ENCODE data around the gene UQCC5.
"Not testable (repeated sequence)": the region's sequence is repeated elsewhere in the genome, so short reads cannot be mapped to it uniquely, and the experiment has no call there.

Gene UQCC5

DNA sequence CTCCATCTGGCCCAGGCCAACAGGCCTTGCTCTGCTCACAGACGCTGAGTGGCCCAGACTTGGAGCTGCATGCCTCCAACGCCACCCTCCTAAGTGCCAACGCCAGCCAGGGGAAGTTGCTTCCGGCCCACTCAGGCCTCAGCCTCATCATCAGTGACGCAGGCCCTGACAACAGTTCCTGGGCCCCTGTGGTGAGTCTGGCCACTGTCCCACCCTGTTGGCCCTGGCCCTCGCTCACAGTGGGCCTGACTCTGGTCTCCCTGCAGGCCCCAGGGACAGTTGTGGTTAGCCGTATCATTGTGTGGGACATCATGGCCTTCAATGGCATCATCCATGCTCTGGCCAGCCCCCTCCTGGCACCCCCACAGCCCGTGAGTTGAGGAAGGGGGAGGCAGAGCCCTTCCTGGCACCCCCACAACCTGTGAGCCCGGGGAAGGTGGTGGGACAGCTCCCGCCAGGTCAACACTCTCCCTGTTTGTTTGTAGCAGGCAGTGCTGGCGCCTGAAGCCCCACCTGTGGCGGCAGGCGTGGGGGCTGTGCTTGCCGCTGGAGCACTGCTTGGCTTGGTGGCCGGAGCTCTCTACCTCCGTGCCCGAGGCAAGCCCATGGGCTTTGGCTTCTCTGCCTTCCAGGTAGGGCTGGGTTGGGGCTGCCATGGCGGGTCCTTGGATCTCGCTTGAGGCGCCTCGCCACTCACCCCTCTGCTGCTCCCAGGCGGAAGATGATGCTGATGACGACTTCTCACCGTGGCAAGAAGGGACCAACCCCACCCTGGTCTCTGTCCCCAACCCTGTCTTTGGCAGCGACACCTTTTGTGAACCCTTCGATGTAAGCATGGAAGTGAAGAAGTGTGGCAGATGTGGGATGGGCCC lies 12.8 kb upstream of the UQCC5 start:
- DNase-seq, result no peak

DNA sequence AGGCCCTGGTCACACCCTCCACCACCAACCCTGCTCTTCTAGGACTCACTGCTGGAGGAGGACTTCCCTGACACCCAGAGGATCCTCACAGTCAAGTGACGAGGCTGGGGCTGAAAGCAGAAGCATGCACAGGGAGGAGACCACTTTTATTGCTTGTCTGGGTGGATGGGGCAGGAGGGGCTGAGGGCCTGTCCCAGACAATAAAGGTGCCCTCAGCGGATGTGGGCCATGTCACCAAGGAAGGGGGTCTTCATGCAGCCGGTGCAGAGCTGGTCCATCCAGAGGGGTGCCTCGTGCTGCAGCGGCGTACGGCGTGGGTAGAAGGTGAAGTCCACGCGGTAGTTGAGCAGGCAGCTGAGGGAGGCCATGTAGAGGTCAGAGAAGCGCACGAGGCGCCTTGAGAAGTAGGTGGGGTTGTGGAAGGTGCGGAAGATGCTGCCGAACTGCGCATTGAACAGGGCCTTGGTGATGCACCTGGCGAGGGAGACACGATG lies 12.1 kb upstream of the UQCC5 start:
- DNase-seq, result no peak

DNA sequence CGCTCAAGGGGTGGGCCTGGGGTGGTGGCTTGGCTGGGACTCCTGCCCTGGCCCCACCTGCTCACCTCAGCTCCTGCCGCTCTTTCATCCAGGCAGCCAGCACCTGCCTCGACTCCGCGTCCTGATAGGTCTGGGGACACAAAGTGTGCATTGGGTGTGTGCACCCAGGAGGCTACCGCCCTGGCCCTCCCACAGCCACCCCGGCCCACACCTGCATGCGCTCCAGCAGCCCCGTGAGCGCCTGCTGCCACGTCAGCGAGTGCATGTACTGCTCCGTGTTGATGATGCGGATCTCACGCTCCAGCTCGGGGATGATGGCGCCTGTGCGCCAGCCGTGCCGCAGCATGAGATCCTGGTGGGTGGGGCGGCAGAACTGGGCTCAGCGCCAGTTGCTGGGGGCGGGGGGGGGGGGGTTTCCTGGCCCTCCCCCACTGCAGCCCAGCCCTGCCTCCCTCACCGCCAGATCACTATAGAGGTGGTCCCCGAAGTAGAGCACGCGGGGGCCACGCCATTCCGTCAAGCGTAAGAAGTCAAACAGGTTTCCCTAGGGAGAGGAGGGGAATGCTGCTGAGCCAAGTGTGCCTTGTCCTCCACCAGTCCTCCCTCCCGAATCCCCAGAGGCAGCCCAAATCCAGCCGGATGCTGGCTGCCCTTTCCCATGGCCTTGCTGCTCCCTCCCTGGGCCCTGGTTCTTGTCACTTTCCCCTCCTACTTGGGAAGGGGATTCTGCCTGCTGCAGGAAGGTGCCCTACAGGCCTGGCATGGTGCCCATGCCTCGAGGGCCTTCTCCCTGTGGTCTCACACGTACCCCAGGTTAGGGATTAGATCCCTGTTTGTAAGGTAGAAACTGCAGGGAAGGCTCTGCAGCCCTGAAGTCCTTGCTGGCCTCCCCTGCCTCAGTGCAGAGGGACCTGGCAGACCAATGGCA lies 11.4 kb upstream of the UQCC5 start:
- DNase-seq, result no peak

DNA sequence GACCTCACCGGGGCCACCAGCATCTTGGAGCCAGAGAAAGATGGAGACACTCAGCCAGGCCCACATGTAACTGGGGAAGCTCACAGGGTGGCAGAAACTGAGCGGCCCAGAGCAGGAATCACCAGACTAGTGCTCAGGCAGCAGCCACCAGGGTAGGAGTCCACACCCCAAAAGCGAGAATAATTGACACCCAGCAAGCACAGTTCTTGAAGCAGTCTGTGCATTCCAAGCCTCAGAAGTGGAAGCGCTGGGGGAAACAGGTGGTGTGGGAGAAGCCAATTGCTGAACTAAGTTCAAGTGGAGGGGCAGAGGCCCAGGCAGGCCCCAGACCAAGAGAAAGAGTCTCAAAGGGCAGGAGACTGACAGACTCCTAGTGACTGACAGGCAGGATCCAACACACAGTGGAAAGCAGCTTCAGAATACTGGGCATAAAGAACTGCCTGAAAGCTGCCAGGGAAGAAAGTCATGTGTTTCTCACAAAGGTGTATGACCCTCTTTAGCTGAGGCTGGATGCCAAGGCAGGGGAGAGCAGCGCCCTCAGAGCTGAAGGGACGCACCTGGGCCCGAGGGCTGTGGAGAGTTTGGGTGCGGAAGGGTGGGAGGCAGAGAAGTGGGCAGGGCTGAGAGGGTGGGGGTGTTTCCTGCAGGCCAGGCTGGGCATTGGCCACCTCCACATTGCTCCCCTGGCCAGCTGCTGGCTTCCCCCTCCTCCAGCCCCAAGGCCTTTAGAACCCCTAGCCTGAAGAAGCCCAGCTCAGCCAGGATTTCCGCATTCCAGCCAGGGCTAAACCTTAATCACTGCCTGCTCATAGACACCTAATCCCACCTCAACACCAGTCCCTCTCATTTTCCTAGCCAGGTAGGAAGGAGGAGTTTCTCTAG lies 10.5 kb upstream of the UQCC5 start:
- DNase-seq, result no peak

DNA sequence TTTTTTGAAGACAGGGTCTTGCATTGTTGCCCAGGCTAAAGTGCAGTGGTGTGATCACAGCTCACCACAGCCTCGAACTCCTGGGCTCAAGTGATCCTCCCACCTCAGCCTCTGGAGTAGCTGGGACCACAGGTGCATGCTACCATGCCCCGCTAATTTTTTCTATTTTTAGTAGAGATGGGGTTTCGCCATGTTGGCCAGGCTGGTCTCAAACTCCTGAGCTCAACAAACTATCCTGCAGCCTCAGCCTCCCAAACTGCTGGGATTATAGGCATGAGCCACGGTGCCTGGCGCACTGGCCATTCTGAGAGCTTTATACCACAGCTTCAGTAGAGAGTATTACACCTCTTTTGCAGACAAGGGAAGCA lies 9.8 kb upstream of the UQCC5 start:
- DNase-seq, result not testable (repeated sequence)

DNA sequence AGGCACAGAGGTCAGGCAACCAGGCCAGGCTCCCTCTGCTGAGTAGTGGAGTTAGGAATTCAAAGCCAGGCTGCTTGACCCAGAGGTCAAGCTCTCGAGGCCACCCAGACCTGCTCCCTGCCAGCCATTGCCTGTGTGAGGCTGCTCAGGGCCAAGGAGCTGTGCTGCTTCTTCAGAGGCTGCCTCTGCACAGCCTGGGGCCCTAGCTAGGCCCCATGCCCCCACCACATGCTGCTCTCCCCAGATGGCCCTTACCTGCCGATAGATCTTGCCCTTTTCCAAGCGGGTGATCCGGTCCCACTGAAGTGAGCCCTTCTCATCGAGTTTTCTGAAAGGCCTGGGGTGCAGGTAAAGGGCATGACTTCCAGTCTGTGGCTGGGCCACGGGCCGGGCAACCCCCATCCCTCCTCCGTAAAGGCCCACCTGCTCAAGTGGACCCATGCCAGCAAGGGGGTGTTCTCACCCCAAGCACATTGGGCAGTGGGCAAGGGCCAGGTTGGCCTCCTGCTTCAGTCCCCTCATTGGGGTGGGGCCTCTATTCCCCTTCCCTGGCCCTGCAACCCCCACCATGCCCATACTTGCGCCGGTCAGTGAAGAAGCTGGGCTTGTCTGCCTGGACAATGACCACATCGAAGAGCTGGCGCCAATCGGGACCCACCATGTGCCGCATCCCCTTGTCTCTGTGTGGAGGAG lies 9.2 kb upstream of the UQCC5 start:
- no peak for DNase-seq

DNA sequence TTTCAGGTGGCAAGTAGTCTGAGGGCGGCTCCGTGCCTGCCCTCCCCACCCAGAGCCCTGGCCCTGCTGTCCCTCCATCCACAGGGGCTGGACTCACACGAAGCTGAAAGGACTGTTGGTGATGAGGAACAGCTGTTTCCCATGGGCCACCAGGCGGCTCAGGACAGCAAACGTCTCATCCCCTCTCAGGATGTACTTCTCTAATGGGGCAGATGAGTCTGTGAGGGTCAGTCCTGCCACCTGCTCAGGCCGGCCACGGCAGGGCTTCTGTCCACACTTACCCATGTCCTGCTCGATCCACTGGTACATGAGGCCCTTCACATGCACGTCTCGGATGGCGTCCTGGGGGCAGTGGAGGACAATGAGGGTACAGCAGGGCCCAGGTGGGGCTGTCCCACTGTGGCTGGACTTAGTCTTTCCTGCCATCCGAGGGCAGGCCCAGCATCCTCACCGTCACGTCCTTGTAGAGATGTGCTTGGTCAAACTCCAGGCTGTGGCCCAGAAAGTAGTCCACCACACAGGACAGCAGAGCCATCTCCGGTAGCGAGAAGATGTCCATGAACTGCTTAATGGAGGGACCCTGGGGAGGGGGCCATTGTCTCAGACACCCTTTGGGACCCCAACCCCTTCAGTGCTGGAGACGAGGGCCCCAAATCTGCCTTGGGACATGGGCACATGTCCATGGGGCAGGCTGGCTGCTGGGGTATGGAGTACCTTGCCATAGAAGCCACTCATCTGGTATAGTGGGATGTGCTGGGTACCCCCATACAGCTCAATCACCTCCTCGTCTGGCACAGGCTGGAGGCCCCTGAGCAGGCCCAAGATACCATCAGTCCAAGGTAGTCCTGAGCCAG lies 8.4 kb upstream of the UQCC5 start:
- DNase-seq, result no peak

DNA sequence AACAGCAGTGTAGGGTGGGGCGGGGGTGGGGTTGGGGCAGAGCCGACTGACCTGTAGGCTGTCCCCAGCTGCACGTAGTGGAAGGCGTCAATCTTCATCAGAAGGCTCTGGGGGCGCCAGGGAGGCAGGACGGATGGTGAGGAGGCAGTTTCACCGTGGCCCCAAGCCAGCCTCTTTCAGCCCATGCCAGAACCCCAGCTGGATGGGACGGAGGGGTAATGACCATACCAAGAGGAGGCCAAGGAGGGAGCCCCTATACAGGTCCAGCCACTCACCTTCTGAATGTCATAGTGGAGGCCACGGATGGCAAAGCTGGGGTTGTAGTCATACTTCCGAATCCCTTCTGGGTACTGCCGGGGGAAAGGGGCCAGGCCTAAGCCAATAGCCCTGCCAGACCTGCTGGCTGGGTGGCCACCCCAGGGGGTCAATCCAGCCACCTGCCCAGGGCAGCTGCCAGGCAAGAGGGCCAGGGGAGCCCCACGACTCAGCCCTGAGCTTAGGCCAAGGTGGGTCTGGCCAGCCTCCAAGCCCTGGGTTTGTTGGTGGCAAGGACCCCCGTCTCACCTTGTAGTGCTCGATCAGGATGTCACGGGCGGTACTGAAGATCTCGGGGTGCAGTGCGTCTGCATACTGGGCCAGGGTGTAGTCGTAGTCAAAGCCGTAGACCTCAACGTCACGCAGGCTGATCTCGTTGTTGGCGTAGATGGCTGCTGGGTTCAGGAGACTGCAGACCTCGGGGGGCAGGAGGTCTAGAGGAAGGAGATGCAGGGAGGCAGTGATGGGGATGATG lies 7.6 kb upstream of the UQCC5 start:
- DNase-seq, result no peak

DNA sequence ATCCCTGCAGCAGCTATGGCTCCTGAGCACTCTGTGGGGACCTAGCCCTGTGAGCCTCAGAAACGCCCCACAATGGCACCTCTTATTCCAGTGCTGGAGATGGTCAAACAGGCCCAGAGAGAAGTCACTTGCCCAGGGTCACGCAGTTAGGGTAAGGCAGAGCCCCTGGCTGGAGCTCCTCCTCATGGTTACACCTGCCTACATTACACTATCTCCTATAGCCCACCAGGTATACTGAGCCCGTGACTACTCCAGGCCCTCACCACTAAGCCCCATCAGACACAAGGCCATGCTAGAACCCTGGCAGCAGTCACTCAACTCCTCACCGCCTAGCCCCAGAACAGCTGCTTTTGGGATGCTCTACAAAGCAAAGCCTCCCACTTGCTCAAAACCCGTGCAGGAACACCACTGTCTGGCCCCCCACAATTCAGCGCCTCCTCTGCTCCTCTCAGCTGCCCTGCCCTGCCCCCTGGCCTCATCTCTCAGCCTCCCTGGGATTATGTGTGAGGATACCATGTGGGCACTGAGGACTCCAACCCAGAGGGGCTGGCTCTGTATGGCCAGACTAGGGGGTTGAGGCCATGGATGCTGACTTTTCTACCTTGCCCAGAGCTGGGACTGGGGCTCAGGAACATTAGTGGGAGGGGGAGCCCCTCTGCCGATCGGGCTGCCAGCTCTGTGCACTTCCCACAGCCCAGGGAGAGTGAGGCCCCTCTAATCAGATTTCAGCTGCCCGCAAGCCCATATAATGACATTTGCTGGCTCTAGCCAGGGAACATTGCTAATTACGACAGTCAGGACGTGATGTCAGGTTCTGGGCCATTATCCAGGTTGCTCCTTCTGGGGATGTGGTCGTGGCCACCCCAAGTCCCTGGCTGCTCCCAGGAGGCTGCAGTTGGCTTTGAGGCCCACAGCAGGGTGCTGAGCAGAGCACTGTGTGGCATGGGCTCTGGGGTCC lies 6.8 kb upstream of the UQCC5 start:
- no peak for DNase-seq

DNA sequence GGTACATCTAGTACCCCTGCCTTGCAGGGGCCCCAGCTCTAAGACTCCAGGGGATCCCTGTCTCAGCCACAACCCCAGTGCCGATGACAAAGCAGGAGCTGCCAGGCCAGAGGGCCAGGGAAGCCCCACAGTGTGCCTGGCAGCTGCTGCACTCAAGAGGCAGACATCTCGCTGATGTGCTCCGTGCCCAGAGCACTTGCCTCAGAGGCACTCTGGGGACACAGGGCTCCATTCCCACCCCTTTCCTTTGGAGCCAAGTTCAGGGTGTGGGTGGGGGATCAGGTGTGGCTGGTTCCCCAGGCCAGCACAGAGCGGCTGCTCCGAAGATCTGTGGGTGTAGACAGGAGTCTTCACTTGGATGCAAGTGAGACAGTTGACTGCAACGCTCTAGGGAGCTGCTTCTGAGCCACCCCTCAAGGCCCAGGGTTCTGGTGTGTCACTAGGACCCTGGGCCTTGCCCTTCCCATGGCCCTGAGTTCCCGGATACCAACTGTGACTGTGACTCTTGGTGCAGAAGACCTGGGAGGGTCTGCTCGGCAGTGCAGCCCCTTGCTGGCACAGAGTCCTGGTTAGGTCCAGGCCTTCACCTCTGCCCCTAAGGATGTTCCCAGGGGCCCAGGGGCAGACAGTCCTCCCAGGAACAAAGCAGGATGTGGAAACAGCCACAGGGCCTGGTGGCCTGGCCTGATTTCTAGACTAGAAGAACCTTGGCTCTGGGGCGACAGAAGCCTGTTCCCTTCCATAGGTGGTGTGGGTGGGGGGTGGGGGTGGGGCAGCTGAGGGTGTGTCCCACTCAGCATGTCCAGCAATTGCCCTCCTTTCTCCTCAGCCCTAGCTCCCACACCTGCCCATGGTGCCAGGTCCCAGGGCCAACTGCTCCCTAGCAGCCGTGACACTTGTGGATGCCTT lies 5.2 kb upstream of the UQCC5 start:
- no peak for DNase-seq

DNA sequence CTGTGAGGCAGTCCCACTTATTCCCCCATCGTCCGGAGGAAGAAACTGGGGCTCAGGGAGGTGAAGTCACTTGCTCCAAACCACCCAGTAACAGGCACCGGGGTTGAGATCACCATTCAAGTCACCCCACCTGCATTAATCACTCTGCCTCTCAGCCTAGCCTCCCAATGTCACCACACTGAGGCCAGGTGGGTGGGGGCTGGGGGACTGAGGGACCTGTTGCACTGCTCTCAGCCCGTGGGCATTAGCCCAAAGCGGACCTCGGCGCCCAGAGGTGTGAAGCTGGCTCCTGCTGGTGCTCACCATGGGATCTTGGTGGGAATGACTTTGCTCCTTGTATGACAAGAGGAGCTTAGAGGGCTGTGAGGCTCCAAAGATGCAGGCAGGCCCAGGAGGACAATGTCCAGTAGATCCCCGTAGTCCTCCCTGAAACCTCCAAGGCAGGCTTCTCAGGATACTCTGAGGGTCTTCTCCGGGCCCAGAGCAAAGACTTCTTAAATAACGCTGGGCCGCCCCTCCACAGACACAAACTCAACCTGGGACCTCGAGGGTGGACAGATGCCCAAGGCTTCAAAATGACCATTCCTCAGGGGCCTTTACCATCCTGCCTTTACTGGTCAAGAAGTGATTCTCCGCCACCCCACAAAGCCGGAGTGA lies 4.4 kb upstream of the UQCC5 start:
- no peak for DNase-seq

DNA sequence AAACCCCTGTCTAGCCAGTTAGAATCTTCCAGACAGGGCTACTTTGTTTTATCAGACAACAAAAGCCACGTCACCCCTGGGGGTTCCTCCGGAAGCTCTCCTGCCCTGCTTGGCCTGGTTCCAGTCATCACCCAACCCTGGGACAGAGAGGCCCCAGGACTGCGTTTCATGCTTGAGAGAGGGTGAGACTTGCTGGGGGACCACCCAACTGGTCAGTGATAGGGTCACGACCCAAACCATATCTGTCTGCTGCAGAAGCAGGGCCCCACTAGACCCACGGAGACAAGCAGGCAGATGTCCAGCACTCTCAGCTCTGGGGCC lies 3.9 kb upstream of the UQCC5 start:
- no peak for DNase-seq

DNA sequence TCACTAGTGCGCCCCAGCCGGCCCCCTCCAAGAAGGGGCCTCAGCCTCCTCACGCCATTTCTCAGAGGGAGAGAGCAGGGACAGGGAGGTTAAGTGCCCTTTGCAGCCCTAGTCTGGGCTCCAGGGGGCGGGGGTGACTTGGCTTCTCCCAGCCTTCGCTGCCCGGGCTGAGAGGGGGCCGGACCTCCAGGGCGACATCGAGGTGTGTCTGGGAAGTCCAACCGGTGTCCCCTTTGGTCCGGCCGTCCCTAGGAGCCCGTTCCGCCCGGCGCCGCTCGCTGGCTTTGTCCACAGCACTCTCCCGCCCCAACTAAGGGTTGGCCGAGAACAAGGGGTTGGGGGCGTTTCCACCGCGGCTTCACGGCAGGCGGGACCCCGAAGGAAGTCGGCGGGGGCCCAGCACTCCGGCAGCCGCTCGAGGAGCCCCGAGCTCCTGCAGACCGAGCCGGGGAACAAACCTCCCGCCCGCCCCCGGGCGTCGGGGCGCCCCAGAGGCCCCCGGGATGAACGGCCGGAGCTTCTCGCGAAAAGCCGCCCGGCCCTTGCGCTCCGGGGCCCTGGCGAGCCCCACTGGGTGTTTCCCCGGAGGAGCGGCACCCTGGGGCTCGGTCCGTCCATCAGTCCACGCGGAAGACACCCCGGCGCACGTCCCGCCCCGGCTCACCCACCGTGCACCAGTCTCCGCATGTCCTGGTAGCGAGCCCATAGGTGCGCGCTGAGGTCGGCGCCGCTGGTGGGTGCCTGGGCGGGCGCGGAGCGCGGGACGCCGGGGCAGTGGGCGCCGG lies 3.4 kb upstream of the UQCC5 start:
- DNase-seq, result no peak

DNA sequence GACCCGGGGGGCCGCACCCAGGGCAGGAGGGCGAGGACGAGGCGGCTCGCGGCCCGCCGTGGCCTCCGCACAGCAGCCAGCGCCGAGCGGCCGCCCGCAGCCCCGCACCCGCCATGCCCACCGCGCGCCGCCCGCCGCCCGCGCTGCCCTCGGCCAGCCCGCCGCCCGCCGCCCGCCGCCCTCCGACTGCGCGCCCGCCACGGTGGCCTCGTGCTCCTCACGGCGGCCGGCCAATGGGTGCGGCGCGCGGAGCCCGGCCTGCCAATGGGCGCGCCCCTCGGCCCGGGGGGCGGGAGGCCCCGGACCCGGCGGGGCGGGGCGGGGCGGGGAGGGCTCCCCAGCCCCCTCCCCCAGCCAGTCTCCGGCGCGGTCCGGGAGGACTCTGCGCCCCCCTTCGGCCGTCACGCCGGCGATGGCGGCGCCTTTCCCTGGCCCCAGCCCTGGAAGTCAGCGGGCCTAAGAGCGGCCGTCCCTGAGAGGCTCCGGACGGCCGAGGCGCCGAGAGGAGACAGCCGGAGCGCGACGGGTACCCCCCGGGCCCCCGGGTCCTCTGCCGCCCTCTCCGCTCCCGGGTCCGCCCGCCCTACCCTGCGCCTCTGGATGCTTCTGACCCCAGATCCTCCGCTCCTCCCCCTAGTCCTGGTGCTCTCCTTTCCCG lies 2.7 kb upstream of the UQCC5 start, which contains the start of gene NT5DC2:
Gene NT5DC2, minus strand, starts transcription at position 235 of the 658 bp plus-strand sequence. Its CDS starts 120 bp downstream, at position 115.
- DNase-seq, result no peak

DNA sequence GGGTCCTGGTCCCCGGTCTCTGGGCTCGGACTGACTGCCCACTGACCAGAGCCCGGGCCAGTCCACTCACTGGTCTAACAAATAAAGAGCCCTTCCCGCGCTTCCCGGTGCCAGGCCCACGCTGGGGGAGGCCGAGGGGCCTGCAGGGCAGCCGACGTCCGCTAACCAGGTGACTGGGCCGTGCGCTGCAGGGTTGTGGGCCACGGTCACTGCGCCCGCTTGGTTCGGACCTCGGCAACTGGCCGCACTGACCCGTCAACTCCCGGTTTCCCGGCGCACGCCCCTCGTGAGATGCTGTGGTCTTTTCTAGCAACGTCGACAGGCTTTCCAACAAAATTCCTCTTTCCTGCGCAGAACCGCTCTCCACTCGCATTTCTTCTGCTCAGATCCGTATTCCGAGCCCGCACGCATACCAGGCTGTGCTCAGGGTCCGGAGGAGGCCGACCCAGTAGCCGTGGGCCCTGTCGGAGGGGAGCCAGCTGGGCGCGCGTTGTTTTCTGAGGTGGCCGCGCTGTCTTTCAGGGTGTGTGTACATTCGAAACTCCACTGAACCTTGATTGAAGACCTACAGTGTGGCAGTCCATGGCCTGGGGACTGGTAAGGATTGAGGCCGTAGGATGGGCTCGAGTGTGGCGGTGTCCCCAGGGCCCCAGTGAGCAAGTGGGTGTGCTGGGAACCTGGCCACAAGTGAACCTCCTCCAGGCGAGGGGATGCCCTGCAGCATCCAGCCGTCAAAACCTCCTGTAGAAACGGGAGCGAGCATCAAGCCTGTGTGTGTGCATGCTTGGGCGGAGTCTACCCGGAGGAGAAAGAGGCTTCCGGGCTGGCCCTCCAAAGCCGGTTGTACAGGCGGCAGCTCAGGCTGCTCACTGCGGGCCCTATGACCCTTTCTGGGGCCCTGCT lies 1.9 kb upstream of the UQCC5 start:
- no peak for DNase-seq
